Activated CD8-positive, alpha-beta memory T cell treated with anti-CD3 and anti-CD28 coated beads, Interleukin-2, amount 50 U/mL, for 1 hour (primary cell): Measurements from ENCODE around the gene SPRED2.

Experiments used
- DNase-seq: peaks from one replicate; pipeline ENCODE4 v3.0.0-alpha.2; 2020; ENCODE audit errors: extremely low read depth

Gene SPRED2

DNA sequence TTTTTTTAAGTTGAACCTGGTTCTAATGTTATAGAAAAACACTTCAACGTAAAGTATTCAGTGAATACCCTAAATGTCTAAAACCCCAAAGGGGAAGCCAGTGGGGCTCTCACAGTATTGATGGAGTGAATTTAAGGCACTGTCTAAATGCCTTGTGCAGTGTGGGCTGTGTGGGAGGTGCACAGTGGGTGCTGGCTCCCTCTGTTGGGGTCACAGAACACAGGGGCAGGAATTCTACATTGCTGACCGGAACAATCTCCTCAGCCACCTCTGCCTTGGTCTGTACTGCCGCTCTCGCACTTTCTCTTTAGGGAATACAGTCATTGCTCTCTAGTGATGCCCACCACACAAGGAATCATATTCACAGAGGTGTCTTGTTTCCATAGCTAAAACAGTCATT, 45.4 kb downstream of the SPRED2 start:
- no peak for DNase-seq

DNA sequence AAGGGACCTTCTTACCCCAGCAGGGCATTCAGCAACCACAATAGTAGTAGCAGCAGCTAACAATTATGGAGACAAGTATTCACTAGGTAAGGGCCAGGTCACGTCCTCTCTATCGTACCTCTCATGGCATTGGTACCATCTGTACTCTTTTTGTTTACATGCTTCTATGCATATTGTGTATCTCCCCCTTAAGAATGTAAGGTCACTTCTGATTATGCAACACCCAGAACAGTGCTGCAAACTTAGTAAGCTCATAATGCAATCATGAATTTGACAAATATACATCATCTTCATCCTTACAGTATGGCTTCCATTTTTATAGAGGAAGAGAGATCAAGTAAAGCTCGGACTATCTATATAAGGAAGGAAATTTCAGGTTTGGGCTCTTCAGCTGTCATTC, 46.1 kb downstream of the SPRED2 start:
- no peak for DNase-seq

DNA sequence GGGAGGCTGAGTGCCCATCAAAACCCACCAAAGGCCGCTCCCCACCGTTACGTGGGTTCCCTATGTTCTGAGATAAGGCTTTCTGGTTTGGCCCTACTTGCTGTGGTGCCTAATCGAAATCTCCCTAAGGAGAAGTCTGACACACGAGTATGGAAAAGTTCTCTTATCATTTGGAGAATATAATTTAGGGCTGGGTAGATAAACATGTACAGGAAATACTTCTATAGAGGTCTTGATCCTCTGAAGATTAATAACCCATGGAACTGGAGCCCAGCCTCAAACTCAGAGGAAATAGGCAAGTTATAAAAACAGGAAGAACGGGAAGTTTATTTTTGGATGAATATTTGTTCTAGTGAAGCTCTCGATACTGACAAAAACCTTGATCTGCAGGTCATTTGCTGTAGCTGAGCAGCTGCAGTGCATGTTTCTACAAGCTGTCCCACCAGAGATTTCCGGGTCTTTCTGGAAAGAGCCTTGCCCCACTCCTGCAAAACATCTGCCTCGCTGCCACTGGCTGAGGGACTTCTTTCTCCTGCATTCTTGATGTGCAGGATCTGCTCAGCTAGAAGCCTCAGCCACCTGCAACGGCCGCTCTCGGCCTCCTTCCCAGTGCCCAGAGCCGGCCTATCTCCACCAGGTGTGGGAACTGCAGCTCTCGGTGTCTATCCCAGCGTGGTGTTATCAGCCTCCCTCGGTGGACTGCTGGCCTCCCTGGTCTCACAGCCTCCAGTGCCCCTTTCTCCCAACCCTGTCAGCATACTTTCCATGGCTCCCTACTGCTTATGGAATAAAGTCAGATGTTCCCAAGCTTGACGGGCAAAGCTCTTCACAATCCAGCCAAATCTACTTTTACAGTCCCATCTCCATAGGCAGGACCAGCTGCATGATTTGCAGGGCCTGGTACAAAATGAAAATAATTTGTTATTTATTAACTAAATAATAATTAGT, 48.6 kb downstream of the SPRED2 start:
- no peak for DNase-seq

DNA sequence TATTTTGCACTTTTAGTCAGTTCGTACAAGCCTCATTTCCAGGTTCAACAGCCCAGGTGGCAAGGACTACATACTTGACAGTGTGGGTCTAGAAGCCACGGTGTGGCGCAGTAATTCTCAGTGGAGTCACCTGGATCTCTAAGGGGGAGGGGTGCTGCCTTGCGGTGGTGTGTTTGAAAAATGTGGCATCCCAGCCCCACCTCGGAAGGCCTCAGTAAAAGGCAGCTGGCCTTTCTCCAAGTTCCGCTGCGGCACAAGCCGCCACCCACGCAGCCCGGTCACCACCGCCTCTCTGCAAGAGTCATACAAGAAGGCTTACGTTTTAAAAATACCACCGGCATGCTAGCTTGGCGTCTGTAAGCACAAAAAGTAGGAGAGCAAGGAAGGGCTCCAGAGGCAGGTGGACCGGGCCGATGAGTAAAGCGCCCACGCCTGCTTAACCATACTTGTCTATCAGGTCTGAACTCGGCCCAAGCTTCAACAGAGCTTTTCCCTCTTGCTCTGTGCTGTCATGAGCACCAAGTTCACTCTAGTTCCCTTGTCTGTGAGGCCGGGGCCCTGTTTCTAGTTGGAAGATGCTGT, 49.5 kb downstream of the SPRED2 start:
- DNase-seq: peak; percentile 68

DNA sequence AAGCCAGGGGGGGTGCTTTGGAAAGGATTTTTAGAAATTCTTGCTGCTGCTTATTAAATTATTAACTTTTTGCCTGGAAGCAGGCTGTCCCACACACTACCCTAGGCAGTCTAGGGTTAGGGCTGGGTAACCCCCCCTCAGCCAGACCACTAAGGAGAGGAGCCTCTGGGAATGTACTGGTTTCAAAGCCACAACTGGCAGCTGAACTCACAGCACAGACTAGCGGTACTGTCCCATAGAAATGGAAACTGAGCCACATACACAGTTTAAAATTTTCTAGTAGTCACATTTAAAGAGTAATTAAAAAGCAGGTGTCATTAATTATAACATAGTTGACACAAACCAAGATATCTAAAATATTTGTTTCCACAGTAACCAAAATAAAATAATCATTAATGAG, 50.1 kb downstream of the SPRED2 start:
- no peak for DNase-seq

DNA sequence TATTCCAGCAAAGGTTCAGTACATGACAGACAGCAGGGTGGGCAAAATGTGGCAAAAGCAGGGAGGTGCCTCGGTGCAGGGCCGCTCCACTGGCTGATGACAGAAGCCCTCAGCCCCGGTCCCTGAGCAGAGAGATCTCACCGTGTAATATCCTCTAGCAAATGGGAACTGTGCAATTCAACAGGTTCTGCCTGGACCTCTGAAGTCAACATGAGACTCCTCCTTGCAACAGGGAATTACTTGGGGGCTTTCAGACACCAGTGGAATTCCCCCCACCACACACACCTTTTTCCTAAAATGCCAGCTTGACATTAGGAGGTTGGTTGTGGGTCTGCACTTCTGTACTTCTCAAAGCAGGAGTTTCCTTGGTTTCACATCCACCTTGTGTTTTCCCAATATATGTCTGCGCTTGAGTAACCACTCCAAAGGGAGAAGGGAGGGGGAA, 50.8 kb downstream of the SPRED2 start:
- DNase-seq: no peak

DNA sequence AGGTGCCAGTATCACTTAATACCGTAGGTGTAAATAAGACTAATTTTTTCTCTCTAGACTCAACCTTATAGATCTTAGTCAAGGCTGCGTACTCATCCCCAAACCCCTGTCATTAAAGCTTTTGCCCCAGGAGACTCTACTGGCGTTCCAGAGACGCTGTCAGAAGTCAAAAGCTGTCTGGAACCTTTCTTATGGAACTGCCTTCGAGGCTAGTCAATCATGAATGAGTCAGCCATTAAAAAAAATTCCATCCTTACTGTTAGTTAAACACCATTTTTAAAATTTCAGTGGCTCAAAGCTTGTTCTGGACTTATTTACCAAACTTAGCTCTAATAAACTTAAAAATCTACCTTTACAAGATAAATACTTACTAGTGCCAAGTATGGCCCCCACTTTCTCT, 52.1 kb downstream of the SPRED2 start:
- no peak for DNase-seq

DNA sequence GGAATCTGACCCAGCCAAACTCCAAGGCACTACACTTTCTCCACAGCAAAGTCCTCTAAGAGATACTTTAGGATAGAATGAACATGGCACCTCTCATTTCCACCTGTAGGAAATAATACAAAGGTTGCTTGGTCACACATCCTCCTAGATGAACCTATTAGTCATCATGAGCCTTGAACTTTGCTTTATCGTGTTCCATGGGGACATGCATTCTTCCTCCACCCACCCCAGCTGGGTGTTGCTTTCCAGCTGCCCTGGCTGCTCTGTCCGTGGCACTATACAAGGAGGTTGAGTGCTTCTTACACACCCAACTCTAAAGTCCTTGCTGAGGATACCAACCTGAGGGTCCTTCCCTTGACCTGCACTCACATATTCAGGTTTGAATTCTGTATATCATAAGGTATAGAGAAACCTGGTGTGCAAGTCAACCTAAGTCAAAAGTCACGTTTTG, 52.7 kb downstream of the SPRED2 start:
- DNase-seq: no peak

DNA sequence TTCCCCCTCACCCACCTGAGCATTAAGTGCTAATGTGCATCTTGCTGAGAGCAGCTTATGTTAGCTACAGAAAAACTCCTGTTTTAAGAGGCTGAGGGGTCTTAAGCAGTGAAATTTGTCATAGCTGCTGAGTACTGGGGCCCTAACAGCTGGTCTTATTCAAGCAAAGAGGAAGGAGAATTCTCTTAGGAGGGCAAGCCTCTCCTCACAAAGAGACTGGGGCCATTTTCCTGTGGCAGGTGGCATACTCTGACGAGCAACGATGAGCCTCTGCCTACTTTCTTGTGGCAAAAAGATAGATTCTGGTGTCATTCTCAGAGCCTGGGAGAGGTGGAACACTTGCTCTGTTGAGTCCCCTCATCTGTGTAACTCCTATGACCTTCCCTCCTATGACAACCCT, 53.2 kb downstream of the SPRED2 start:
- DNase-seq: no peak

DNA sequence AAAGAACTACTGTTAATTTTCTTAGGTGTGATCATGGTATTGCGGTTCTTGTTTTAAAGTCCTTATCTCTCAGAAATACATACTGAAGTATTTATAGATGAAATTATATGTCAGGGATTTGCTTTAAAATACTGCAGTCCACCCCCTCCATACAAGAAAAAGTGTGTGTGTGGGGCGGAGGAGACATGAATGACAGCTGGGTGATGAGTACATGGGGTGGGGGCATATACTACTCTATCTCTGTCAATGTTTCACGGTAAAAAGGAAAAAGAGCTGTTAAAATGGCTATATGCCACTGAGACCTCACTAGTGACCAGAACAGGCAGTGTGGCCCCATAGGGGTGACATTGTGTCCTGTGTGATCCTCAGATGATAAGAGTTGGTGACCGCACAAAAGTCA, 54.1 kb downstream of the SPRED2 start:
- DNase-seq: no peak

DNA sequence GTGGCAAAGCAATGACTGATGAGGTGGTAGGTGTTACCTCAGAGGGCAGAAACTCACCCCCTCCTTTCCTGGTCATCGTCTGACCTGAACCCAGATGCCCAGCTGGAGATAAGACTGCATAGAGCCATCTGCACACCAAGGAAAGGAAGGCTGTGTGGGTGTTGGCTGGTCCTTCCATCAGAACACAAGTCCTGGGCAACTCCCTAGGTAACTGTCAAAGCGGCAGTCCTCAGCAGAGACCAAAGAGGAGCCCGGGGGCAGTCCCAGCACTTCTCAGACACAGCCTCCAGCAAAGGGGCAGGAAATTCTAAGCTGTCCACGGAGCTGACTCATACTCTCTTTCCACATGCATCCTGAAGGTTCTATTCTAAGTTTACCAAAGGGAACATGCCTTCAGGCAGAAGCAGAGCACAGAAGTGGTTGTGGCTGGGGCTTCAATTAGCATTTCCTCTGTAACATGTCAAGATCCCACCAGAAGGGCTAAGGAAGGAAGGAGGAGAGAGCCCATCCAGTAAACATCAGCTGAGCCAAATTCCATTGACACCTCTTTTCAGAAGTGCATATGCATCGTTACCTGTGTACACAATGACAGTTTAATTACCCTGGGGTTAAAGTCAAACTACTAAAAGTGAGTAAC, 54.7 kb downstream of the SPRED2 start:
- DNase-seq: no peak

DNA sequence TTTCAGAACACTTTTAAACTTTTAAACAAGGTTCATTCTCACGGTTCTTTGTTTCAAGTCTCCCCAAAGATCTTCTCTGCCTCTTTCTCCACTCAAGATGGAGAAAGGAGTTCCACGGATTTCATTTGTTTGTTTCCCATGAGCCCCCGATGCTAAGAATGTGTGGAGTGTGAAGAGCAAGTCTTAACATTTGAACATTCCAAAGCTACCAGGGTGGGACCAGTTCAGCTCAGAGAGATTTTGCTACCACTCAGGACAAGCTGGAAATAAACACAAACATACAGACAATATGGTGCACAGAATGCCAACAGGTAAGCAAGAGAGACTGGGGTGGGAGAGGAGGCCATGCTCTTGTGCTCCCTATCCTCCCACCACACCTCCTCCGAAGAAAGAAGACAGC, 56.7 kb downstream of the SPRED2 start:
- no peak for DNase-seq

DNA sequence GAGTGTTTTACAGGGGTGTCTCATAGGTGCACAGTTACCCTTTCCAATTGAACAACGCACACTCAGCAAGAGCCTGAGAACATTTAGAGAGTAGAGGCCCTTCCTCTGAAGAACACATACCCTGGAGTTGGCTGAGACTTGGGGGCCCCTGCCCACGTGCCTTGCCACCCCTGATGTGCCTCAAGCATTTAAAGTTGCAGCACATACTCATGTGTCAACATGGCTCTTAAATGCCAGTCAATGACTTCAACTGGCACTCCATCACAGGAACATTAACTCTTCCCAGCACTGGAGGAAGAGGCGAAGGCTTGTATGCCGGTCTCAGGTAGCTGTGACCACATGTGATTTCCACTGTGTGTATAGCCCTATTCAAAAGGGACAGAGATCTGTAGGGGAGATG, 57.4 kb downstream of the SPRED2 start:
- no peak for DNase-seq

DNA sequence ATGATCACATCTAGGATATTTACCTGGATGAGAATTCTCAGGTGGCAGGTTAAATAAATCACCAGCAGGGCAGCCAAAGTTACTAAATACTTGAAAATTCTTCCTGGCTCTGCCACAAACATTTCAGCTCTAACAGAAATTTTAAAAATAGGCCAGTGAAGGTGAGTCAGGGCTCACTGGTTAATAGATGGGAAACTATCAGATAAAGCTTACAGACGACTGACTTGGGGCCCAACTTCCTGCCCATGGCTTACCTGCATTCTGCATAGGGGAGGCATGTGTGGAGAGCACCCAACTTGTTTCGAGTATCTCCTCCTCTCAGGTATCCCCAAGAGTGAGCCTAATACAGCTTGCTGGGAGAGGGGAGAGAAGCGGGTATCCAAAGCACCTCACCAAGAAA, 57.8 kb downstream of the SPRED2 start:
- DNase-seq: no peak

DNA sequence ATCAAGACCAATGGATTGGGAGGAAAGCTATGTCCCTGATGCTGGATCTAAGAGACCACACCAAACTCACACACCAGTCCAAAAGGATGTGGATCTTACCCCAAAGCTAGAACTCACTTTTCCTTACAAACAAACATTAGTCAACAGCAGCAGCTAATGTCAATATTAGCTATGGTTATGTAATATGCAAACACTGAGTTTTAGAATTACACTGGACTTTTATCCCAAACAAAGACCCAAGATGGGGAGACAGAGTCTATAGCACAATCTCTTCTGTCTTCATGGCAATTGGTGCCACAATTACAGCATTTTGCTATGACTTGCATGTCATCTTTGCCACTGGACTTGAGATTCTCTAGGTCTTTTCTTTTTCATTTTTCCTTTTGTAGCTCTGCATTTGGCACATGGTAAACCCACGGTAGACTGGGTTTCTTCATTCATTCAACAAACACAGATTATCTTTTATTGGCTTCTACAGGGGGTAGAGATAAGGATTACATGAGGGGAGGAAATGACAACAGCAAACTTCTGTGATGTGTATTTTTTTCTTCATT, 59.0 kb downstream of the SPRED2 start:
- DNase-seq: no peak

DNA sequence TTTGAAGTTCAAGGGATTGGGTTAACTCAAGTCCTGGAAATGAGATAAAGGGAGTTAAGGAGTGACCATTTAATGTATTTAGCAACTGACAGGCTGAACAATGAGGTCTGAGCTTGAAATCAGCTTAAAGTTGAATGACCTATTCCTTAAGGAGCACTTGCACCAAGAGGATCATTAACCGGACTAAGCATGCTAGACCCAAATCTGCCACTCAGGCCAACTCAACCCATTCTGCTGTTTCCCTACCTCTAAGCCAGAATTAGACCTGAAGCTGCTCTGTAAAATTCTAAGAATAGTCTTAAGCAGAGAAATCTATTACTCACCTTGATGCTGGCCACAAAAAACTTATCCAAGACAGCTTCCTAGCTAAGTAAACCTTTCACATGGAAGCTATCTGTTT, 59.8 kb downstream of the SPRED2 start:
- DNase-seq: no peak

DNA sequence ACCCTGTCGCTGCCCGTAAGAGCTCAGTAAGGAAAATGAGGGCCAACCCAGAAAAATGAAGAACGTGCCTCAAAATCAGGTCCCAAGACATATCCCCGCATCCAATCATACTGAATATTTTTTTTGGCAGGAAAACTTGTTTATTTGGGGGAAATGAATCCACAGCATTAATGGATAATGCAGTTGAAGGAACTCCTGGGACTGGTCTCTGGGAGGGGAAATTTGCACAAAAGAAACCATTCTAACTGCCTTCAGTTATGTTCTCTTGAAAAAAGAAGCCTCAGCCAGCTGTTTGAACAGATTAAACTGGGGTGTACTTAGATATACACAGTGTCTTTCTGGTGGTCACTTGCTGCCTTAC, 61.3 kb downstream of the SPRED2 start:
- no peak for DNase-seq

DNA sequence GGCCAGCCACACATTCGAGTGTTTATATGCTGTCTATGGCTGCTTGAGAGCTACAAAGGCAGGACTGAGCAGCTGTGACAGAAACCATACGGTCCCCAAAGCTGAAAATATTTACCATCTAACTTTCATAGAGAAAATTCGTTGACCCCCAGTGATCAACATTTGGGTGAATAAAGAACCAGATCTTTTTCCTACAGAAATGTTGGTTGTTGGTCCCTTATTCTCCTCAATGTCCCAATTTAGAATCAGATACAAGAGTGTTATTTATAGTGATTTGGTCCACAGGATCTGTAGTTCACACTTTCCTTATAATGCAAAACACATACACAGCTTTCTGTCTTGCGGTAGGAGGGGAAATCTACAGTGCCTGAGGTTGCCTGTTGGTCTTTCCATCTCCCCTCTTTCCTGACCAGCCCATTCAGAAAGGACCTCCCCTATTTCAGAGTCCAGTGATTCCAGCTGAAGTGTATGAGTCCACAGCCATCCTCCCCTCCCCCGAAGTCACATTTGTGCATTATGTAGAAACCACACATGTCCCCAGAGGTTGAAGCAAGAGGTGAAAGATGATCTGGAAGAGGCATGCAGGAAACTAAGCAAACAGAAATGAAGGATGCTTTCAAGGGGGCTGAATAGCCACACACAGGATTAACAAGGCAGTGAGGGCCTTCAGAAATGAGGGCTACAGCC, 61.9 kb downstream of the SPRED2 start:
- no peak for DNase-seq

DNA sequence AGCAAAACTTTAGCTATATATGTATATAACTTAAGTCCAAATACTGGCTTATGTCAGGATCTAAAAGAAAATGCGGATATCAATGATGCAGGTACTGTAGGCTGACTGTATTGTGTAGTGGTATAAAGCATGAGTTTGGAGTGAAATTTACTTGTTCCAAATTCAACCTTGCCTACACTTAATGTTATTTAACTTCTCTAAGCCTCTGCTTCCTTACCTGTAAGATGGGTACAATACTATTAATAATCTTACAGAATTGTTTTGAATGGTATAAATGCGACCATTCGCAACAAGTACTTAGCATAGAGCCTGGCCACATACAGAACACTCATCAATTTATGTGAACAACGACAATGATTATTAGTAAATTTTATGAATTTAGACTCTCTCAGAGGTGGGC, 62.4 kb downstream of the SPRED2 start:
- no peak for DNase-seq

DNA sequence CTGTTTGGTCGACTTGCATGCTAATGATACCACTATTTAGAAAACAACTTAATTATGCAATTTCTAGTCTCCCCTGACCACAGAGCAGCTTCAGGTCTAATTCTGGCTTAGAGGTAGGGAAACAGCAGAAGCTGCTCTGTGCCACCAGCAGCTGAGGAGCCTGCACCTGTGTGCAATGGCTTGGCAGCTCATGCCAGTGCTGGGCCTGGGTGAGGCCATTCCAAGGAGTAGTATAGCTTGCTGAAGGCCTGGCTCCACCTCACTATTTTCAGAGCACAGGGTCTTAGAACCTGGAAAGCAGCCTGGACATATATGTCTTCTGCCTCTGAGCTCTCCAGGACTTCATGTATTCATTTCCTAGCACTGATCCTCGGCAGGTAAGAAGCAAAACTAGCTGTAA, 62.8 kb downstream of the SPRED2 start:
- DNase-seq: no peak

DNA sequence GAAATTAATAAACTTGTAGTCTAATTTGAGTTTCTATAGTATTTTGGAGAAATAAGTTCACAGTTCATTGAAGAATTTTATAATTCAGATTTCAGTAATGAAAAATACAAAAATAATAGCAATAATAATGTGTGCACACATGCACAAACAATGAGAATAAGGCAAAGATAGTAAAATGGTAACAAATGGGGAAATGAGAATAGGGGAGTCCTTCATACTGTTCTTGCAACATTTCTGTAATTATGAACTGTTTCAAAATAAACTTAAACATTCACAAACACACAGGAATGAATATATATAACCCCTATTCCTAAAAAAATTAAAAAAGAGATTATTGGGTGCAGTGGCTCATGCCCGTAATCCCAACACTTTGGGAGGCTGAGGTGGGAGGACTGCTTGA, 63.9 kb downstream of the SPRED2 start:
- no peak for DNase-seq

DNA sequence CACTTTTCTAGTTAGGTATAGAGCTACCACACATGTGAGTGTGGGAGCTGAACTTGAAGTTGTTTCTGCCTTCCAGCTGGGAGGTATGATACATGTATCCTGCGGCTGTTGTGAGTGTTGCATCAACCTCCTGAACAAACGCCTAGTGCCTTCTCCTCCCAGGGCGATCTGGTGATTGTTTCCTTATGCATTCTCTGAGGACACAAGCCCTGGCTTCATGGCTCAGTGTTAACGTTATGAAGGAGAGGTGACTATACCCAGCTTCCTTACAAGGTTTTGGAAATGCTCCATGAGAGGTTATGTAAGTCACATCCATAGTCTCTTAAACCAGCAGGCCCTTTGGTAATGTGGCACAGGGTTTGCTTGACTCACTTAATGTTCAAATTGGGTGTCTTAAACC, 64.9 kb downstream of the SPRED2 start:
- no peak for DNase-seq
